ENCODE results near the gene HUNK.

- no peak for TF ChIP-seq CTCF (IDR thresholded peaks at IDR 0.05)
- TF ChIP-seq POLR2AphosphoS5 (IDR thresholded peaks at IDR 0.05): no peak
- no peak for TF ChIP-seq POLR2A (IDR thresholded peaks at IDR 0.05)
These were observed 65.8 kb downstream of the HUNK start for GRCh38 chr21:31938330-31939301.

All from suprapubic skin (tissue), 4 donors.